ENCODE measurements around the gene CXXC4. TPM values are rescaled to one million over a fixed set of nuclear protein-coding genes. Genes with fewer than 3 reads are reported as not detected.

Gene CXXC4
- total RNA-seq, 2 experiments from 2014 or later = 0.06 to 0.11 TPM

DNA sequence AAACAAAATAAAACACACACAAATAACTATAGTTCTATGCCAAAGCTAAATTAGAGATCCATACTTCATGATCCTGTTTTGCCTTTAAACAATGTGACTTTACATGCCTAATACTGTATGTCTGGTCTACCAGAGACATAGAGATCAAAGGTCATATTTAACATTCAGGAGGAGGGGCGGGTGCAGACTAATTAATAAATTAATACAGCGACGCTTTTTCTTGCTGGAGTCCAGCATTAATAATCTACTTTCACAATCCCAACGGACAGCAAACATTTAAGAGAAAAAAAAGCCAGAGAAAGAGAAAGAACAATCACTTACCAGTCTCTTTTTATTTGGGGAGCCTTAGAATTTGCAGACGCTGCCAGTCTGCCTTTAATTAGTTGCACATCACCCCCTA, 509 bp downstream of the CXXC4 start:
- H3K27me3 Mint-ChIP-seq = peaks cover 78% of the 10 kb centered on the region
- POLR2A ChIA-PET = no interaction called here
- no peaks in the 10 kb centered on the region for H3K9me3 Mint-ChIP-seq
- H3K4me3 Mint-ChIP-seq = peak overlapping the region; percentile 74
- H3K27ac Mint-ChIP-seq = no peak overlapping the region
- H3K36me3 Mint-ChIP-seq = peaks cover 1% of the 10 kb centered on the region
- peaks cover 25% of the 10 kb centered on the region for H3K4me1 Mint-ChIP-seq
- DNase-seq = no peak
- no peak for ATAC-seq (ENCODE audit: low read depth)

DNA sequence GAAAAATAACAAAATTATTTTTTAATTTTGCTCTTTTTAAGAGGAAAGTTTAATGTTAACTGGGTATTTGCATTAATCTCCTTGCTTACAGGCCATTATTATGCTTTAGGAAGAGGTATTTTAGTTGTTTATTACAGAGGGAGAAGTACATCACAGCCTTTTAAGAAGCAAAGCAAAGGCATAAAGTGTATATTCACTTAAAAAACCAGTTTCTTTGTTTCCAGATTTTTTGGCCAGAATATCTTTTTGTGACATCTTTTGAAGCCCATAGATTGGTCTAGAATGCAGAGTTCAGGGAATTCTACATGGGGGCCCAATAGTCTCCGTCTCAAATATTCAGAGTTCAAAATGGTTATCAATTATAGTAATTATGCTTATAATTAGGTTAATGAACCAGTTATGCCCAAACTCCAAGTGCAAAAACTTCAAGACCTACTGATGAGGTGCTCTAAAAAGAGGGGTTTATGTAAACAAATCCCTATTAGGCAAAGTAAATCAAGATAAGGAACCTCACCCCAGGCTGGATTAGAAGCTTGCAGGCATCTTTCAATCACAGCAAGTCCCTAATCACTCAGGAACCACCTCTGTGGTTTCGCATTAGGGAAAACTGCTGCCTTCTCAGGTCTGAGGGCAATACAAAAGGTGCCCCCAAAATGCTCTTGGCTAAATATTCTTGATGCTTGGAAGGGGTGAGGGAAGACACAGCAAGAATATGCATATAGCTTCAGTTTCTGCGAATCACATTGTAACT, 1.4 kb downstream of the CXXC4 start:
- no peak overlapping the region for H3K27ac Mint-ChIP-seq
- no peak for ATAC-seq (ENCODE audit: low read depth)
- H3K4me3 Mint-ChIP-seq = no peak overlapping the region
- POLR2A ChIA-PET = no interaction called here
- H3K4me1 Mint-ChIP-seq = peaks cover 25% of the 10 kb centered on the region
- peaks cover 85% of the 10 kb centered on the region for H3K27me3 Mint-ChIP-seq
- no peaks in the 10 kb centered on the region for H3K9me3 Mint-ChIP-seq
- peaks cover 1% of the 10 kb centered on the region for H3K36me3 Mint-ChIP-seq
- no peak for DNase-seq

DNA sequence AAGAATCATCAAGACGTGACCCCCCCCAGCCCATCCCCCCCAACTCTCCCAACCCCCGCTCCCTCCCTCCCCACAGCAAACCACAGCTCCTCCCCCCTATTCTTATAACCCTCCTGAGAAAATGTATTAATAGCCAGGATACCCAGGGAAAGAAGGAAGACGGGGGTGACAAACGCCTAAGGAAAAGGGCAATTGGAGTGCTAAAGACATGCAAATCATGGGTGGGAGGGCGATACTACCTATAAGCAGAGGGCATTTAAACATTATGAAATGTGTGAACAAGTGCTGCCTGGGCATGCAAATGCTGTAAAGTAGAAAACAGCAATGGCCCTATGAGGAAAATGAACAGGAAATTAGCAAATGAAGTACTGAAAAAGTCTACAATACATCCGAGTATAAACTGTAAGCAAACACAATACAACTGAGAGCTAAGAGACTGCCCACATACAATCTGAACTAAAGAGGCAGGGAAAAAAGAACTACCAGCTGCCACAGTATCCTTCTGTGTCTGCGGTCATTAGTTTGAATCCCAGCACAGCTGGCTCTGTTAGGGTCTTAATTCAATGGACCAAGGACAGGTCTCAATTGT, 2.4 kb downstream of the CXXC4 start:
- H3K27me3 Mint-ChIP-seq = peaks cover 80% of the 10 kb centered on the region
- peaks cover 1% of the 10 kb centered on the region for H3K36me3 Mint-ChIP-seq
- no peaks in the 10 kb centered on the region for H3K9me3 Mint-ChIP-seq
- DNase-seq (no peak), ATAC-seq (ENCODE audit: low read depth) (no peak)
- no peak overlapping the region for H3K27ac Mint-ChIP-seq
- H3K4me1 Mint-ChIP-seq = peaks cover 25% of the 10 kb centered on the region
- POLR2A ChIA-PET = interaction anchor here (0.6 kb wide), 1 partner anchor 199 kb away, joined by 4 read pairs; no protein-coding TSS in a partner anchor
- peak overlapping the region; percentile 75 for H3K4me3 Mint-ChIP-seq

DNA sequence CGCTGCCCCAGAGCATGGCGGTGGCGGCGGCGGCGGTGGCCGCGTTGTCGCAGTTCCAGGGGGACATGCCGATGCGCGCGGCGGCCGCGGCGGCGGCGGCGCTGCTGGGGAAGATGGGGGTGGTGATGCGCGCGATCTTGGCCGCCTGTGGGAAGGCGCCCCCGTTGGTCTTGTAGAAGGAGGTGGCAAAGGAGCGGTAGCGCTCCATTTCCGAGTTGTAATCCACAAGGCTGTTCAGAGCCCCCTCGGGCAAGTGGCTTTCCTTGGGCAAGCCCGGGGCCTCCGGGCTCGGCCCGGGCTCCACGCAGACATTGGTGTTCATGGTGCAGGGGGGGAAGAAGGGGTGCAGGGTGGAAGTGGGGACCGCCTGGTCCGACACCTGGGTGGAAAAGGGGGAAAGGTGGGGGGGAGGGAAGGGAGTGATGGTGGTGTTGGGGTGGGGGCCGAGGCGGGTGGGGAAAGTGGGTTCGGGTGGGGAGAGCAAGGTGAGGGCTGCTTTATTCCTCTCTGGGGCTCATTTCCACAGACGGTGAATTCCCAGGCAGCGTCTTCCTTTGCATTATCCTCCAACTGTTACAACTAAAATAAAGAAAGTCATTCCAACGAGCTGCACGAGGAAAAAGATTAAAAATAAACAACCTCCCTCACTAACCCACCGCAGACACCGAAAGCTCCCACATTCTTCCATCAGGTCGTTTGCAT, 3.1 kb downstream of the CXXC4 start:
- H3K36me3 Mint-ChIP-seq = peaks cover 1% of the 10 kb centered on the region
- H3K4me3 Mint-ChIP-seq = peak overlapping the region; percentile 75
- ATAC-seq (ENCODE audit: low read depth) (peak; percentile 68), DNase-seq (peak; percentile 60)
- POLR2A ChIA-PET = interaction anchor here (0.6 kb wide), 1 partner anchor 198 kb away, joined by 4 read pairs; no protein-coding TSS in a partner anchor
- peaks cover 73% of the 10 kb centered on the region for H3K27me3 Mint-ChIP-seq
- H3K9me3 Mint-ChIP-seq = no peaks in the 10 kb centered on the region
- H3K4me1 Mint-ChIP-seq = peaks cover 25% of the 10 kb centered on the region
- H3K27ac Mint-ChIP-seq = no peak overlapping the region

DNA sequence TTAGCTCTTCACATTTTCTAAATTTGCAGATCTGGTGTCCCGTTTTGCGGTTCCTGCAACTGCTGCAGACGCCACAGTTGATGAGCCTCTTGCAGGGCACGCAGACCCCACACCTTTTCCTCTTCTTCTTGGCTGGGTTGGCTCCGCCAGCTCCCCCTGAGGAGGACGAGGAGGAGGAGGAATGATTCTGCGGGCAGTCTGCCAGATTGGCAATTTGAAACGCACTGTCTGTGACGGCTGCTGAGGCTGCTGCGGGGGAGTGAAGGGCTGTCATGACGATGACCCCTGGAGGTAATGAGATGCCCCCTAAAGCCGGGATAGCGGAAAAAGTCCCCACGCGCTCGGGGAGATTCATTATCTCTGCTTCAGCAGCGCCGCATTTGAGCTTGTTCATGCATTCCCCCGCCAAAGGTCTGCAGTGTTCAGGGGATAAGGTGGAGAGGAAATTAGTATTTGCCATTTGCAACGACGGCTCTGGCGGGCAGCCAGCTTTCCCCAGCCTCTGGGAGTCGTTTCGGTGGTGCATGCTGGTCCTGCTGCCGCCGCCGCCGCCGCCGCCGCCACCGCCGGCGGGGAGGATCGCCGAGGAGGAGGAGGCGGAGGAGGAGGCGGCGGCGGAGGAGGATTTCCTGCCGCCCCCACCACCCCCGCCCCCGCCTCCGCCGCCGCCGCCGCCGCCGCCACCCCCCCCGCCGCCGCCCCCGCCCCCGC, 3.8 kb downstream of the CXXC4 start:
- ATAC-seq (ENCODE audit: low read depth) (peak; percentile 57), DNase-seq (peak; percentile 61)
- H3K27me3 Mint-ChIP-seq = peaks cover 71% of the 10 kb centered on the region
- H3K9me3 Mint-ChIP-seq = no peaks in the 10 kb centered on the region
- peaks cover 1% of the 10 kb centered on the region for H3K36me3 Mint-ChIP-seq
- peak overlapping the region; percentile 82 for H3K4me3 Mint-ChIP-seq
- H3K27ac Mint-ChIP-seq = no peak overlapping the region
- POLR2A ChIA-PET = no interaction called here
- H3K4me1 Mint-ChIP-seq = peaks cover 25% of the 10 kb centered on the region

DNA sequence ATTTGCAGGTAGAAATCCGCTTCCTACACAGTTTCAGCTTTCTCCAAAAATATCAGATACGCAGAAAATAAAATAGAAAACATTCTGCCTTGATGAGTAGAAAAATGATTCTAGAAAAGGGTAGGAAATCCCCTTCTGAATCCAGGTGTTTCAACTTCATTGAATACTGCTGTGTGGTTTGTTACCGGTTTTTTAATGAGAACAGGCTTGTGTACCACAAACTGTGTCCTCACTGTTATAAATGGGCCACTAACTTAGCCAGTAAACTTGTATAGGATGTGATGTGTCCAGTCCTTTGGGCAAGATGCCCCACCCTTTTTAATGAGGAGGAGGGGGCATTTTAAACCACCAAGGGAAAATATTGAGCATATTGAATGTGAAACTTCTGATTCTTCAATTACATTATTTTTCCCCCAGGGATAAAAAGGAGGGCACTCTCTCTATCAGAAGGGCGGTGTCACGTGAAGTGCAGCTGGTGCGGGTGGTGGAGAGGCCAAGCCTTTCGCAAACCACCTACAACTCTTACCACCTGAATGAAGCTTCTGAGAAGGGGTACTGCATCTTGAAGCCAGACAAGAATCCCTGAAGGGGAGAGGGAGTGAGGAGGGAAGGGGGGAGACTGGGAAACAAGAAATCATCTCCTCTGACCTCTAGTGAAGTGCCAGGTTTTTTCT, 4.5 kb downstream of the CXXC4 start:
- DNase-seq (no peak), ATAC-seq (ENCODE audit: low read depth) (no peak)
- Mint-ChIP-seq H3K27ac (no peak overlapping the region), H3K36me3 (peaks cover 1% of the 10 kb centered on the region), H3K4me3 (peak overlapping the region; percentile 82), H3K4me1 (peaks cover 21% of the 10 kb centered on the region), H3K9me3 (no peaks in the 10 kb centered on the region), H3K27me3 (peaks cover 67% of the 10 kb centered on the region)
- POLR2A ChIA-PET = no interaction called here

DNA sequence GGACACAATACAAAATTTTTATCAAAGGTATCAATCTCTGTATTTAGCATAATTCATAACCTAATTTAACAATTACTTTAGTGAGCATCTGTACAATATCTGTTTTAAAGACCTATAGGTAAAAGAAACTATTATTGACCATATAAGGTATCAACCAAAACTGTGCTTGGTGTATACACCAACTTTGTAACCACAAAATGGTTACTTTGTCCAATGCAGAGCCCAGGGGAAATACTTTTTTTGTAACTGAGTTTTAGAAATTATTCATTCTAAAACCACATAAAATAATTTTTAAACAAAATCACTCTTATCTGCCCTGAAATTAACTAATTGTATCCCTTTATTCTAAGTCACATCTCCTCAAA, 5.0 kb downstream of the CXXC4 start:
- Mint-ChIP-seq H3K4me3 (no peak overlapping the region), H3K36me3 (peaks cover 1% of the 10 kb centered on the region), H3K27me3 (peaks cover 69% of the 10 kb centered on the region), H3K27ac (no peak overlapping the region), H3K9me3 (no peaks in the 10 kb centered on the region), H3K4me1 (peaks cover 19% of the 10 kb centered on the region)
- ATAC-seq (ENCODE audit: low read depth) (no peak), DNase-seq (no peak)
- POLR2A ChIA-PET = no interaction called here

DNA sequence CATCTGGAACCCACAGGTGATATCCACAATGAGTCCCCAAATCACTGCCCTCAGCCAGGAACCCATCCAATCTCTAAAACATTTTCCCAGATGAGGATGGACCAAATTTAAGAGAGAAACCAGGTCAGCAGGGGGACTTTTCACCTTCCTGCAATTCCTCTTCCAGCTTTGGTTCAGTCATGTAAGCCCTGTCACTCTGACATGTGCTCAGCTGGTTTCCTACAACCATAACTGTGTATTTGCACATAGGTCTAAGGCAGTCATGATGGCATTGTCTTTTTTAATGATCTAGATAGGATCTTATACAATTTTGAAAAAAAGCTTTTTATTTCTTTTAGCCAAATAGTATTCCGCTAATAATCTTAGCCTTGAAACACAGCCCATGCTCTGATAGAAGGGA, 6.5 kb downstream of the CXXC4 start:
- Mint-ChIP-seq H3K4me1 (peaks cover 13% of the 10 kb centered on the region), H3K27me3 (peaks cover 55% of the 10 kb centered on the region), H3K27ac (no peak overlapping the region), H3K9me3 (no peaks in the 10 kb centered on the region), H3K36me3 (peaks cover 1% of the 10 kb centered on the region), H3K4me3 (no peak overlapping the region)
- no peak for DNase-seq
- POLR2A ChIA-PET = no interaction called here
- ATAC-seq (ENCODE audit: low read depth) = no peak

DNA sequence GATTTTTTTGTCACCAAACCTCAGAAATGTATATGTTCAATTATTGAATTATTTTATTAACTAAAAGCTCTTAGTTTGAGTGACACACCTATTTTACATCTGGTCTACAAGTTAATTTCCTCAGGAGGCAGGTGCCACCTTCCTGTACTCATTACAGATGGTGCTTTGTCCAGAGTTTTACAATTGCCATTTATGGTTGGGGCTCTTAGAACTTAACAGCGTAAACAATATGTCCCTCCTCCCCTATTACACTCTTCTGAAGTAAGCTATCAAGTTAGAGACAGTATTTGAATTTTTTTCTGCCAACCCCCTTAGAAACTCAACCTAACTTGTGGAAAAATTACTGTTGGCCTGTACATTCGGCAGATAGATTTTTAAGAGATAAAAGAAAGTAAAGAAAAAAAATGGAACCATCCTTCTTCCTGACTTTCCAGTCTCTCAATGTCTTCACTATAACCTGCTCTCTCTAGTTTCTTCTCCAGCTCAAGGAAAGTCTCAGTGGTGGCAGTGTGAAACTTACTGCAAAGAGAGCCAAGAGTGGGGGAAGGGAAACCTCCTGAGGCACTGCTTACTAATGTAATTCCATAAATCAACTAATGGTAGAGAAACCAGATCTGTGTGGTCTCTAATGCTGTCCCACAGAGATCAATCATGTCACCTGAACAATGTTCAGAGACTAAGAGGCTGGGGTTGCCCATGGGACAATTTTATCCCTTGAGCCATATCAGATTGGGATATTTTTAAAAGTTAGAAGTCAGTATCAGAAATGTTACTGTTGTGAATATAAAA, 7.8 kb downstream of the CXXC4 start:
- POLR2A ChIA-PET = no interaction called here
- peaks cover 1% of the 10 kb centered on the region for H3K36me3 Mint-ChIP-seq
- no peak overlapping the region for H3K4me3 Mint-ChIP-seq
- H3K27me3 Mint-ChIP-seq = peaks cover 49% of the 10 kb centered on the region
- H3K27ac Mint-ChIP-seq = no peak overlapping the region
- no peaks in the 10 kb centered on the region for H3K9me3 Mint-ChIP-seq
- H3K4me1 Mint-ChIP-seq = peaks cover 9% of the 10 kb centered on the region
- DNase-seq = no peak
- no peak for ATAC-seq (ENCODE audit: low read depth)

DNA sequence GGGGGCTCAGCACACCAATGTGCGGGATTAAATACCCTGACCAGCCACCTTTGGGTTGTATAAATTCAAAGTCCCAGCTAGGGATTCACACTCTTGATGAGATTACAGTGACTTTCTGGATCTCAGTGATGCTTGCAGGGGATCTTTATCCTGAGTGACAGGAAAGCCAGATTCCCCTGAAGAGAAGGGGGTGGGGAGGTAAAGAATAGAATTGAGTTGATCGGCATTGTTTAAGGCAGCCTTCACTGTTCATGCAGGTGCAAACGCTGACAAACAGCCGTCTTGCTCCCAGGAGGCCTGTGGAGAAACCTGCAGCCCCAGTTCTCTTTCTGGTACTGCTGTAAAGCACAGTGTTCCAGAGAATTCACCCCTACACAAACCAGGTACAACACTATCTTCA, 19.0 kb downstream of the CXXC4 start:
- no peak for ATAC-seq (ENCODE audit: low read depth)
- H3K4me3 Mint-ChIP-seq = no peak overlapping the region

DNA sequence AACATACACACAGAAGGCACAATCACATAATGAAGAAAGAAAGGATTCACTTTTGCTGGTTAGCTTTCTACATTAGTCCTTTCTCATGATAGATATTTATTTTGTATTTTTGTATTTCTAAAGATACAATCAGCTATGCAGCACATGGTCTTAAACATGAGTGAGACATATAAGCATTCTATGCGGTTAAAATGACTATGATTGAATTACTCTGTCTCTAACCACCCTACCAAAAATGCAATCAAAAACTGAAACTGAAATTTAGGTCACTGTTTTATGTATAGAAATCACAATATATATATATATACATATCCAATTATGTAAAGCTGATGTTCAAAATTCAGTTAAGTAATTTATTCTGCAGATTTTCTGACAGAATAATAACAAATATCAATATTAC, 21.9 kb downstream of the CXXC4 start:
- no peak for DNase-seq
- no peaks in the 10 kb centered on the region for H3K9me3 Mint-ChIP-seq
- no peak overlapping the region for H3K27ac Mint-ChIP-seq
- POLR2A ChIA-PET = no interaction called here
- ATAC-seq (ENCODE audit: low read depth) = no peak
- no peaks in the 10 kb centered on the region for H3K27me3 Mint-ChIP-seq
- no peak overlapping the region for H3K4me3 Mint-ChIP-seq
- no peaks in the 10 kb centered on the region for H3K4me1 Mint-ChIP-seq
- H3K36me3 Mint-ChIP-seq = no peaks in the 10 kb centered on the region

More for the DNA sequence above, 19.0 kb downstream of the CXXC4 start:
- POLR2A ChIA-PET = interaction anchor here (0.5 kb wide), 1 partner anchor 11 kb away, joined by 3 read pairs; no protein-coding TSS in a partner anchor
- Mint-ChIP-seq H3K27me3 (no peaks in the 10 kb centered on the region), H3K36me3 (no peaks in the 10 kb centered on the region), H3K27ac (no peak overlapping the region), H3K9me3 (no peaks in the 10 kb centered on the region), H3K4me1 (no peaks in the 10 kb centered on the region)
- DNase-seq = no peak

DNA sequence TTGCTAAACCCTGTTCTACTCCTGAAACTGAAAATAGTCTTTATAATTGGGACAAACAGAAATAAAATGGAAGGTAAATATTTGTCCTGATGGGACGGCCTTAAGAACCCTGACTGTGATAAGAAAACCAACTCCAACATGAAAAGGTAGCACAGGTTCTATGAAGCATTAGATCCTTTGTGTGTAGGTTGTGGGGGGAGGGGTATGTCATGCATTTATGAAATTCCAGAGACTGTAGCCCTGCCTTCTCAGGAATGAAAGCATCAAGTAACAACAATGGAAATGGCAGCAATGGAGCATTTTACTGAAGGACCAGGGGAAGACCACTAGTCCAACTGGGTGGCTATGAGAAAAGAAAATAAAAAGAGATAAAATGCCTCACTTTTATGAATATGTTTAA, 23.9 kb downstream of the CXXC4 start:
- DNase-seq = no peak
- Mint-ChIP-seq H3K9me3 (no peaks in the 10 kb centered on the region), H3K4me3 (no peak overlapping the region), H3K27ac (no peak overlapping the region), H3K27me3 (peaks cover 3% of the 10 kb centered on the region), H3K36me3 (no peaks in the 10 kb centered on the region), H3K4me1 (no peaks in the 10 kb centered on the region)
- POLR2A ChIA-PET = no interaction called here
- ATAC-seq (ENCODE audit: low read depth) = no peak
